Measurements from ENCODE around the gene BOC.
A peak's percentile ranks its signal among the peaks of the same experiment; 100 is the strongest.

BOC gene

DNA sequence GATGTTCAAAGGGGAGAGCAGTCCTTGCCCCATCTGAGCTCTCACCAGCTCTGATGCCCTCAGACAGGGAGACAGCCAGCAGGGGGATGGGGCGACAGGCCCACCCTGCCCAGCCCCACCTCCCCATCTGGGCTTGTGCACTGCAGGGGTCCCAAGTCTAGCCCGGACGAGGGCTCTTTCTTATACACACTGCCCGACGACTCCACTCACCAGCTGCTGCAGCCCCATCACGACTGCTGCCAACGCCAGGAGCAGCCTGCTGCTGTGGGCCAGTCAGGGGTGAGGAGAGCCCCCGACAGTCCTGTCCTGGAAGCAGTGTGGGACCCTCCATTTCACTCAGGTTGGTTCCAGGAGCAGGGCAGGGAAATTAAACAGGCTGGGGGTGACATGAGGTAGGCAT is 73.9 kb downstream of the BOC start:
- DNase-seq (ENCODE audit: low read depth in 2 of 2), result no peak

DNA sequence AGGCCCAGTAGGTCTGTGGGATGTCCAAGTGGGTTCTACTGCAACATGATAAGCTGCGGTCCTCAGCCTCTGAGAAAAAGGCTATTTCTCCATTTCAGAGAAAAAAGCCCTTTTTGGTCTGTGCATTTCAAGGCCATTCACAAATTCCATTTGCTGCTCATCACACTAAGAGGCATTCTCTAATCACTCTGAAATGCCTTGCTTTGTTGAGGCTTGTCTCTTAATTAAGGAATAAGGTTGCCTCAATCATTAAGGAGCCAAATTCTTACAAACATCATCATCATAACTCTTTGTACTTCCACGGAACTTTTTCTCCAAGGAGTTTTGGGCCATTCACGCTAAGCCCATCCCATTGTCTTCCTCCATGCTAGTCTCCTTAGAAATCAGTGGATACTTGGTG is 74.4 kb downstream of the BOC start:
- DNase-seq (ENCODE audit: low read depth in 2 of 2), result no peak

- no peak for DNase-seq (ENCODE audit: low read depth in 2 of 2)
These were observed 75.2 kb downstream of the BOC start for GRCh38 chr3:113286524-113286923.

- DNase-seq (ENCODE audit: low read depth in 2 of 2), result no peak
These were observed 75.9 kb downstream of the BOC start for GRCh38 chr3:113287111-113287802.

DNA sequence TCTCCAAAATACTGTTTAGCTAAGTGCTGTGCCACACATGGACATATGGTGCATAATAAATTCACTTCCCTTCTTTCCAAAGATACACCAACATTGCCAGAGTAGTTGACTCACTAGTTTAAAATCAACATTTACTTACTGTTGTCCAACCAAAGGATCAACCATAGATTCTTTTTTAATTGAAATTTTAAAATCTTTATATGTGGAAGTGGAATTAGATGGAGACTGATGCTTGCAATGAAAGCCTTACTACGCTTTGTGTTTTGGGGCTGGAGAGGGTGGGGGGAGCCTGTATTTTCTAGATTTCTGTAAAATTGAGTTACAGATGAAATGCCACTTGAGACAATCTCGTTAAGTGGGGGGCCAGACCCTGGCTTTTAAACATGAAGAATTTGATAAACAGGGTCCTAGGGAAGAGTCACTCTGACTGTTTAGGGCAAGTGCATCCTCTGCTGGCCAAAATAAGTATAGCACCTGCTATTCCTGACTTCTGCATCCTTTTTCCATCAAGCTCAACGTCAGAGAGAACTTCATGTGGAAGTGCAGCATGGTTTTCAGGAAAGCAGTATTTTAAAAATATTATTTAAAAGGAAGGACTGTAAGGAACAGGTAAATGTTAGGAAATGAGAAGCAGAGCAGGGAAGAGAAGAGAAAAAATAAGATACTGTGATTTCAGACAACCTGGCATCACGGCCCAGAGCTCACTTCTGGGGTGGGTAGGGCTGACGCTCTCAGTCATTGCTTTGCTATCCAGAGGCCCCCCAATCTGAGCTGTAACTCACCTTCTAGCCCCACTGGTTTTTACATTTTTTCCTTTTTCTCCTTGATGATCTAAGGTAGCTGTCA is 76.7 kb downstream of the BOC start:
- DNase-seq (ENCODE audit: low read depth in 2 of 2), result peak; percentile 27 to 43

GRCh38 chr3:113288881-113289280 is 77.5 kb downstream of the BOC start:
- no peak for DNase-seq (ENCODE audit: low read depth in 2 of 2)

DNA sequence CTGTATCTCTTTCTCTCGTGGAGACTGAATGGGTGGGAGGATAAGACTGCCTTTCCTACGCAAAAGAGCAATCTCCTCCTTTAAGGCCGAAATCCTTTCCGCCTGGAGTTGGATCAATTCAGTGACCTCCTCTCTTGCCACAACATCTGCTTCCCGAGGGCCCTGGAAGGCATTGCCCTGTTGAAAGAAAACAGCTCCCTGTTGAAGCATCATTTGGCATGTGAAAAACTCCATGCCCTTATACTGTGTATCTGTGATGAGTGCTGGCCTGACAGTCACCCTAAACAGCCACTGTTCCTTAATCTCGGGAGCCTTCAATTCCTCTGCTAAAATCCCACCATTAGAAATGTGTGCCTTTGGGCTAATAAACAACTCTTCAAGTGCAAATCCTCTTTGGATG is 80.2 kb downstream of the BOC start:
- no peak for DNase-seq (ENCODE audit: low read depth in 2 of 2)

DNA sequence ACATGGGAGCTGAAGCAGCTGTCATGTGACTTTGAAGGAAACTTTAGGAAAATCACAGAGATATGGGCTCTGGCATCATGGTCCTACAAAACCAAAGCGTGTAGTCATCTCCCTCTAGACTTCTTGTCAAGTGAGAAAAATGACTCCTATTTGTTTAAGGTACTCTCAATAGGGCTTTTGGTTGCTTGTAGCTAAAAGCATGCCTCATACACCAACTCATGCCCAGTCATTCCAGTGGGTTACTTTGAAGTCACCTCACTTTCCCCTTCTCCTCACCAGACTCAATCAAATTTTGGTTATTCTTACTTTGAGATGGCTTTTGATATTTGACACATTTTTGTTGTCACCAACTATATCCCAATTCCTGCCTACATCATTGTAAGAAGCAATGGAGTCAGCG is 81.6 kb downstream of the BOC start:
- no peak for DNase-seq (ENCODE audit: low read depth in 2 of 2)

DNA sequence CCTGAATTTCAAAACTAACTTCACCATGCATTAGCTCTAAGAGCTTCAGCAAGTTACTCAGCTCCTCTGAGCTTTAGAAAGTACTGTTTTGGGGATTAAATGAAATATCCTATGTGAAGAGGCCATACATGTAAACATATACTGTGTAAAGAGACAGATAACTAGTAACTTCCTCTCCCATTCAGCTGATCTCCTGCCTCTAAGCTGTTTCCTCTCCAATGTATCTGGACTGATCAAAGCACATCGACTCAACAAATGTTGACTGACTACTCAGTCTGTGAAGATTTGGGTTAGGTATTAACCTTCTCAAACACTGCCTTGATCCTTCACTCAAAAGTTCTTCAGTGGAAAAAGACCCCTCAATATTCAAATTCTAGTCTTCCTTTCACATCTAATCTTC is 82.0 kb downstream of the BOC start:
- no peak for DNase-seq (ENCODE audit: low read depth in 2 of 2)

DNA sequence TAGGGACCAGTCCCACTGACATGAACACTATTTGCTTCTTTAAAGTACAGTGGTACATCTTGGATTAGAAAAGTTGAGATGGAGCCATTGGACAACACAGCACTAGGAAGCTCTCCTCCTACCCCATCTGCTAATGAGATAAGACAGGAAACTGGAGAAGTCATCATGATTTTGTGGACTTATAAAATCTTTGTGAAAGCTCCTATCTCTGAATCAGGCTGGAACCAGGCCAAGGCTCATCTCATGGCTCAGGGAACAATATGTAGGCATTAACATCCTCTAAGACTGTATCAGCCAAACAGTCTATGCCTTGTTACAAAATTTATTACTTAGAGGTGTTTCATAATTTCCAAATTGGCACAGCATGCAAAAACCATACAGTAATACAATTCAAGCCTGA is 84.1 kb downstream of the BOC start:
- DNase-seq (ENCODE audit: low read depth in 2 of 2), result no peak

- DNase-seq (ENCODE audit: low read depth in 2 of 2), result no peak
These were observed 85.9 kb downstream of the BOC start for GRCh38 chr3:113297287-113297686.

- DNase-seq (ENCODE audit: low read depth in 2 of 2), result no peak
These were observed 86.5 kb downstream of the BOC start for GRCh38 chr3:113297841-113298240.

GRCh38 chr3:113300596-113300995 is 89.2 kb downstream of the BOC start:
- no peak for DNase-seq (ENCODE audit: low read depth in 2 of 2)

- no peak for DNase-seq (ENCODE audit: low read depth in 2 of 2)
These were observed 92.7 kb downstream of the BOC start for GRCh38 chr3:113304102-113304501.

GRCh38 chr3:113304856-113305540 is 93.6 kb downstream of the BOC start:
- no peak for DNase-seq (ENCODE audit: low read depth in 2 of 2)

- no peak for DNase-seq (ENCODE audit: low read depth in 2 of 2)
These were observed 99.6 kb downstream of the BOC start for GRCh38 chr3:113310960-113311359.

- DNase-seq (ENCODE audit: low read depth in 2 of 2), result no peak
These were observed 101.1 kb downstream of the BOC start for GRCh38 chr3:113312416-113312815.

GRCh38 chr3:113314923-113315322 is 103.6 kb downstream of the BOC start:
- DNase-seq (ENCODE audit: low read depth in 2 of 2), result no peak

DNA sequence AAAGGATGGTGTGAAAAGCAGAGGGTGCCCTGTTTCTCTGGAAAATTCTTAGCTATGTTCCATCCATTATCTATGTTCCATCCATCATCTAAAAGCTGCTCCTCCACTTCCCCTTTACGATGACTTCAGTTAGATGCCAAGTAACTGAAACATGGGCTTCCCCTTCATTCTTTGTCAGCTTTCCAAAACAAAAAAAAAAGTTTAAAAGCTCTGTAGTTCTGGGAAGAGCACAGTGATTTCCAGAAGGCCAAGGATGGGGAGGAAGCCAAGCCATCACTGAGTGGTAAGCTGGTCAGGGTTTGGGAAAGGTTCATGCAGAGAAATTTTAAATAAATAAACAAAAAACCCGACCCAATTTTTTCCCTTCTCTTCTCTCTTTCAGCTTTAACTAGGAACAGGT is 118.4 kb downstream of the BOC start:
- no peak for DNase-seq (ENCODE audit: low read depth in 2 of 2)

GRCh38 chr3:113330742-113331141 is 119.4 kb downstream of the BOC start:
- no peak for DNase-seq (ENCODE audit: low read depth in 2 of 2)

DNA sequence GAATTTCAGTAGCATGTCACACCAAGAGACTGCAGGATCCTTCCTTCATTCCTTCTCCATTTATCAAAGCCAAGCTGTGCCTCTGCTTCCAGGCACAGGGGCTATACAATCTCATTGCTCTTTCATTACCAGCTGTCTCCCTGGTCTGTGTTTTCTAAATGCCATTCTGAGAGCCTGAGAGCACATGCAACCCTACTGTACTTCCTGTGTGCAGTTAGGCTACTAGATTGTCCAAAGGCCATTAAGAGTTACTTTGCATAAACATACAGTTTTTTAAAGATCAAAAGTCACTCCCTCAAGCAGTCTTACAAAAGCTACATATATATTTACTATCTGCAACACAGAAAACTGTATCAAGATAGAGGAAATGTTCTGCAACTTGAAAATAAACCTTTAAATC is 119.8 kb downstream of the BOC start:
- no peak for DNase-seq (ENCODE audit: low read depth in 2 of 2)

Data from activated CD4-positive, alpha-beta T cell treated with anti-CD3 and anti-CD28 coated beads for 24 hours (primary cell).